Ovary (tissue), 1 donor: ENCODE measurements around the gene DOLK.

Experiments used
- EP300 ChIP-seq: sonication (generic); formaldehyde crosslinking; IDR thresholded peaks from one replicate; pipeline ENCODE4 v1.6.1; 2017; ENCODE audit warnings: antibody characterized with exemption
- POLR2A ChIP-seq: fragments of 450-650 bp; IDR thresholded peaks from one replicate; pipeline ENCODE4 v1.6.1; 2017; ENCODE audit warnings: antibody characterized with exemption, mild to moderate bottlenecking, moderate library complexity

- TF ChIP-seq POLR2A (no peak), EP300 (no peak)
Observed at GRCh38 chr9:128979111-128979510, 31.7 kb upstream of the DOLK start.
